Activated T-helper 1 cell treated with anti-CD3 and anti-CD28 coated beads, Interleukin-2, amount 50 U/mL, for 16 hours (primary cell): ENCODE data around the gene GBF1.
"Not testable (repeated sequence)": the region's sequence is repeated elsewhere in the genome, so short reads cannot be mapped to it uniquely, and the experiment has no call there.

Experiments used
- DNase-seq, 2 donors: peaks; one replicate each; pipeline ENCODE4 v3.0.0-alpha.2; 2020; ENCODE audit warnings: low read depth in 1 of 2, low spot score in 1 of 2

The GBF1 gene, protein sequence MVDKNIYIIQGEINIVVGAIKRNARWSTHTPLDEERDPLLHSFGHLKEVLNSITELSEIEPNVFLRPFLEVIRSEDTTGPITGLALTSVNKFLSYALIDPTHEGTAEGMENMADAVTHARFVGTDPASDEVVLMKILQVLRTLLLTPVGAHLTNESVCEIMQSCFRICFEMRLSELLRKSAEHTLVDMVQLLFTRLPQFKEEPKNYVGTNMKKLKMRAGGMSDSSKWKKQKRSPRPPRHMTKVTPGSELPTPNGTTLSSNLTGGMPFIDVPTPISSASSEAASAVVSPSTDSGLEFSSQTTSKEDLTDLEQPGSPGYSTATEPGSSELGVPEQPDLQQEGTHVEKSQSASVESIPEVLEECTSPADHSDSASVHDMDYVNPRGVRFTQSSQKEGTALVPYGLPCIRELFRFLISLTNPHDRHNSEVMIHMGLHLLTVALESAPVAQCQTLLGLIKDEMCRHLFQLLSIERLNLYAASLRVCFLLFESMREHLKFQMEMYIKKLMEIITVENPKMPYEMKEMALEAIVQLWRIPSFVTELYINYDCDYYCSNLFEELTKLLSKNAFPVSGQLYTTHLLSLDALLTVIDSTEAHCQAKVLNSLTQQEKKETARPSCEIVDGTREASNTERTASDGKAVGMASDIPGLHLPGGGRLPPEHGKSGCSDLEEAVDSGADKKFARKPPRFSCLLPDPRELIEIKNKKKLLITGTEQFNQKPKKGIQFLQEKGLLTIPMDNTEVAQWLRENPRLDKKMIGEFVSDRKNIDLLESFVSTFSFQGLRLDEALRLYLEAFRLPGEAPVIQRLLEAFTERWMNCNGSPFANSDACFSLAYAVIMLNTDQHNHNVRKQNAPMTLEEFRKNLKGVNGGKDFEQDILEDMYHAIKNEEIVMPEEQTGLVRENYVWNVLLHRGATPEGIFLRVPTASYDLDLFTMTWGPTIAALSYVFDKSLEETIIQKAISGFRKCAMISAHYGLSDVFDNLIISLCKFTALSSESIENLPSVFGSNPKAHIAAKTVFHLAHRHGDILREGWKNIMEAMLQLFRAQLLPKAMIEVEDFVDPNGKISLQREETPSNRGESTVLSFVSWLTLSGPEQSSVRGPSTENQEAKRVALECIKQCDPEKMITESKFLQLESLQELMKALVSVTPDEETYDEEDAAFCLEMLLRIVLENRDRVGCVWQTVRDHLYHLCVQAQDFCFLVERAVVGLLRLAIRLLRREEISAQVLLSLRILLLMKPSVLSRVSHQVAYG (N-terminal part only)

DNA sequence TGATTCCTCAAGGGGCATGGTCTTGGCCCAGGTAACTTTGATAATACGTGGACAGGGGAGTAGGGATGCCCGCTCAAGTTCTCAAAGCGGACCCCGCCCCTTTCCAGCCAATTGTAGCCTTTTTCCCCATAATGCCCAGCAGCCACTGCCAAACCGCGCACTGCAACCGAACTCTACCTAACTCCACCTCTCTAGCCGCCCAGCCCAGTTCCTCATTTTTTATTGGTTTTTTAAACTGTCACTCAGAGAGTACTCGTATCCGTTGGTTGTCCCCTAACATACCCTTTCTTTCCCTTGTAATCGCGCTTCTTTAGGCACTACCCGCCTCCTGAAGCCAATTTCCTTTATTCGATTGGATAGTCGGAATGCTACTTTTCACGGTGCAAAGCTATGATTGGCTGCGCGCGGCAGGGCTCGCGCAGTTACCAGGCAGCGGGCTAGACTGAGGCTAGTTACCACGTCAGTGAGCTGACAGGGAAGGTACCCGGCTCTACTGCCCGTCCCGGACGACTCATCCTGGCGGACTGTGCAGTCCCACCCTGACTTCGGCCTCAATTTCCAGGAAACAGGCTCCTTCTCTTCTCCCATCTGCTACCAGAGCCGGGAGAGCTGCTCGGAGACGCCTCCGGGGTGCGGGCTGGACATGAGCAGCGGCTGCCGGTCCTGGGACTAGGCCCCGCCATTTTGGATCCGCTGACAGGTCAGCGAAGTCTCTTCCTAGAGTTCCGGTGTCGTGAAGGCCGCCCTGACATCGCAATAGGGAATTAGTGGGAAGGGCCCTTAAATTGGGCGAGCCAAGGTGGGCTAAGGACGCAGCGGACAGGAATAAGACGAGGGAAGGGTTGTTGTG, at the start of gene GBF1:
Gene GBF1, plus strand, starts transcription at position 451 of the 850 bp plus-strand sequence. CDS start 13,407 bp downstream, outside the sequence.
- DNase-seq: peak; percentile 70 to 80

DNA sequence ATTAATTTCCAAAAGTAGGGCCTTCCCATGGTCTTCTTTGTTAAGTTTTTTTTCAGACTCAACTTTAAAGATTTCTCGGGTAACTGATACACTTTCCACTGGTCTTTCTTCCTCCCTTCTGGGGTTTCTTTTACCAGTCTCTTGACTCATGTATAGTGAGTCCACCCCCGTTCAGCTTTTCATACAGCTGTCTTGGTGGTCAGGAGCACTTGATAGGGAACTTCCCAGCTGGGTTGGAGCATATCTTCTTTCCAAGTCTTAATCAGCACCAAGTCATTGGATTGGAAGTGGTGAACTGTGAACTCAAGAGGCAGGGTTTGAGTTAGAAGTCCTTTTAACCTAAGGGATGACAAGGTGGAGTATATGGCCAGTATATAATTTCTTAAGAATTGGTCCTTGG, 48.4 kb upstream of the GBF1 start:
- DNase-seq: no peak

DNA sequence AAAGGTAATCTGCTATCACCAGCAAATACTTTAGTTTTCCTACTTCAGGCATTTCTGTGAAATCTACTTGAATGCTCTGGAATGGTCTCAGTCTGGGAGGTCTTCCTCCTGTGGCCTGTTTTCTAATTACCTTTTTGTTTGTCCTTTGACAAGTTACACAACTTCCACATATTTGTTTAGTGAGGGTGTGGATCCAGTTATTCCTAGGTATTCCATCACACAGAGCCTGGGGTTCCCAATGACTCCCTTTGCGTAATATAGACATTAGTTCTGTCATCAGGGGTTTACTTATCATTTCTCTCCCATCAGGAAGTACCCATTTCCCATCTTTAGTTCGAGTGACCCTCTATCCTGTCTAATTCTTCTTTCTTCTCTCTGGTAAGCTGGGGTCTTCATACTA, 47.3 kb upstream of the GBF1 start:
- DNase-seq: no peak

DNA sequence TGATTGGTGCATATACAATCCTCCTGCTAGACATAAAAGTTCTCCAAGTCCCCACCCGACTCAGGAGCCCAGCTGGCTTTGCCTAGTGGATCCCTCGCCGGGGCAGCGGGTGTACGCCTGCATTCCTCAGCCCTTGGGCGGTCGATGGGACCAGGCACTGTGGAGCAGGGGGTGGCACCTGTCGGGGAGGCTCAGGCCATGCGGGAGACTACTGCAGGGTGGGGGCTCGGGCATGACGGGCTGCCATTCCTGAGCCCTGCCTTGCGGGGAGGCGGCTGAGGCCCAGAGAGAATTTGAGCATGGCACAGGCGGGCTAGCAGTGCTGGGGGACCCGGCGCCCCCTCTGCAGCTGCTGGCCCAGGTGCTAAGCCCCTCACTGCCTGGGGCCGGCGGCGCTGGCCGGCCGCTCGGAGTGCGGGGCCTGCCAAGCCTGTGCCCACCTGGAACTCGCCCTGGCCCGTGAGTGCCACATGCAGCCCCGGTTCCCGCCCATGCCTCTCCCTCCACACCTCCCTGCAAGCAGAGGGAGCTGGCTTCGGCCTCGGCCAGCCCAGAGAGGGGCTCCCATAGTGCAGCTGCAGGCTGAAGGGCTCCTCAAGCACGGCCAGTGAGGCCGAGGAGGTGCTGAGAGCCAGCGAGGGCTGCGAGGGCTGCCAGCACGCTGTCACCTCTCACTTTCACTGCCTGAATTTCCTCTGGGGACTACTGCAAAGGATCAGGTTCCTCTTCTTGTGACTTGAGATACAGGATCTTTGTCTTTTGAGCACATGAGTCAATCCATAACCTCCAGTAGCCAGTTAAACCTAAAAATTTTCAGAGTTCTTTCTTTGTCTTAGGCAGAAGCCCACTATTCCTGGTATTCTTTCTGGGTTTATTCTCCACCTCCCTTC, 44.3 kb upstream of the GBF1 start:
- DNase-seq: no peak

DNA sequence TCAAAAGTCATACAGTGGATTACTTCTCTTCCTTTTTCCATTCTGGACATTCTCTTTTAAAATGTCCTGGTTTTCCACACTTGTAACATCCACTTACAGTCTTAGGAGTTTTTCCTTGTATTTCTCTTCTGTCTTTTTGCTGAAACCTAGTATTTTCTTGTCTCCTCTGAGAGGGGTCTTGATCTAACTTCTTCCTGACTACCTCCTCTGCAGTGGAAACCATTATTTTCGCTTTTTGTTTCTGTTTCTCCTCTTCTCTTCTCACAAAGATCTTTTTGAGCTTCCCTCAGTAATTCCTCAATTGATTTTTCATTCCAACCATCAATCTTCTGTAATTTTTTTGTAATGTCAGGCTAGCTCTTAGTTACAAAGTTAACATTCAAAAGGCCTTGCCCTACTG, 42.9 kb upstream of the GBF1 start:
- DNase-seq: no peak

DNA sequence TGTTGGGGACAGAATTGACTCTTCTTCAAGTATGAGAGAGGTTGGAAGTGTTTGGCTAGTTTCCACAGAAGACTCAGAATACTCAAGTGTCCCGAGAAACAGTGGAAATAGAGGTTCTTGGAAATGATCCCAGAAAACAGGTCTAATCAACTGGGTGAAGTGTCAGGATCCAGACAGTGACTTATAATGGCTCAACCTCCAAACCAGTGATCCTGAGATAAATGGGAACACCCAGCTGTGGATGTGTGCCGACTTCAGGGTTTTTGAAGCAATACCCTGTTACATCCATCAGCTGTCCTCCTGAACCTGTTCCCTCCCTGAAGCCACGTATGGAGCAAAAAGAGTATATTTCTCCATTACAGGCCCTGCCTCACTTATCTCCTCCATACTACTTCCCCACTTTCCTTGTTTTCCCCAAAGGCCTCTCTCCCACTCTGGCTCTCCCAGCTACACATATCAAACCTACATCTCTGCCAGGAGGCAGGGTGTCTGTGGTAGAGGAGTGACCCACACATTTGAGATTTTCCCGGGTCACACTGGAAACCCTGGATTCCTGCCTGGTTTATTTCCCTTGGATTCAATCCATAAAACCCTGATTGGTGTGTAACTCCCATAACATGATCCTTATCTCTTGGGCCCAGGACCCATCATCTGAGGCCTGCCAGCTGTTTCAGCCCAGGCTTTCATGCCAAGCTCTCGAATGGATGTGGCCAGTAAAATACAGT, 36.9 kb upstream of the GBF1 start:
- no peak for DNase-seq

DNA sequence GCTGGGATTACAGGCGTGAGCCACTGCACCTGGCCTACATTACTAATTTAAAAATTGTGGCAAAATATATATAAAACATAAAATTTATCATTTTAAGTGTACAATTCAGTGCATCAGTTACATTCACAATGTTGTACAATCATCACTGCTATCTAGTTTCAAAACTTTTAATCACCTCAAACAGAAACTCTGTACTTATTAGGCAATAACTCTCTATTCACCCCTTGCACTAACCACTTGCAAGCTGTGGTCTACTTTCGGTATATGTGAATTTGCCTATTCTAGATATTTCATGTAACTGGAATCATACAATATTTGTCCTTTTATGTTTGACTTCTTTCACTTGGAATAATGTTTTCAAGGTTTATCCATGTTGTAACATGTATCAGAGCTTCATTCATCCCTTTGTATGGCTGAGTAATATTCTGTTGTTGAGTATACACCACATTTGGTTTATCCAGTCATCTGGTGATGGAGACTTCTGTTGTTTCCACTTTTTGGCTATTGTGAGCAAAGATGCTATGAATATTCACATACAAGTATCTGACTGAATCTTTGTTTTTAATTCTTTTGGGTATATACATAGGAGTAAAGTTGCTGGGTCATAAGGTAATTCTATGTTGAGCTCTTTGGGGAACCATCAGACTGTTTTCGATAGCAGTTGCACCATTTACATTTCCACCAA, 33.6 kb upstream of the GBF1 start:
- DNase-seq: no peak

DNA sequence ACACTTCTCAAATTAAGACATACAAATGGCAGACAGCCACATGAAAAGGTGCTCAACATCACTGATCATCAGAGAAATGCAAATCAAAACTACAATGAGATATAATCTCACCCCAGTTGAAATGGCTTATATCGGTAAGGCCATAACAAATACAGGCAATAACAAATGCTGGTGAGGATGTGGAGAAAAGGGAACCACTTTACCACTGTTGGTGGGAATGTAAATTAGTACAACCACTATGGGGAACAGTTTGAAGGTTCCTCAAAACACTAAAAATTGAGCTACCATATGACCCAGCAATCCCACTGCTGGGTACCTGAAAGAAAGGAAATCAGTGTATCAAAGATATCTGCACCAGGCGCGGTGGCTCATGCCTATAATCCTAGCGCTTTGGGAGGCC, 31.7 kb upstream of the GBF1 start:
- not testable (repeated sequence) for DNase-seq

DNA sequence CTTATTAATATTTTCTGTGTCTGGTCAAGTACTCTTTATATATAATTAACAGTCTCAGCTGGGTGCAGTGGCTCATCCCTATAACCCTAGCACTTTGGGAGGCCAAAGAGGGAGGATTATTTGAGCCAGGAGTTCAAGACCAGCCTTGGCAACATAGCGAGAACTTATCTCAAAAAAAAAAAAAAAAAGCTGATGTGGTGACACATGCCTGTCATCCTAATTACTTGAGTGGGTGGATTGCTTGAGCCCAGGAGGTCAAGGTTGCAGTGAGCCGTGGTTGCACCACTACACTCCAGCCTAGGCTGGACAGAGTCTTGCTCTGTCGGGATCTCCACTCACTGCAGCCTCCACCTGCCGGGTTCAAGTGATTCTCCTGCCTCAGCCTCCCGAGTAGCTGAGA, 26.0 kb upstream of the GBF1 start:
- DNase-seq: no peak

DNA sequence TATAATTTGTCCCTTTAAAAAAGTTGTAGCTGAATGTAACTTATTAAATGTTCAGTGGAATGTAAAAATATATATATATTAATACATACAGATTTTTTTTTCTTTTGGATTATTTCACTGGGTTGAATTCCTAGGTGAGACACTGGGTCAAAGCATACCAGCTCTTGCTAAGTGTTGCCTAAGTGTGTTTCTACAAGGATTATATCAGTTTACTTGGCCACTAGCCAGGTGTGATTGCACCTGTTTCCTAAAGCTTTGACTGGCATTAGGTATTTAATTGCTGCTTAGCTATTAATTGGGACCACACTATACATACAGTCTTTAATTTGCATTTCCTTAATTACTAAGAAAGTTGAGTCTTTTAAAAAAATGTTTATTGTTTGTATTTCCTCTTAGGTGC, 24.7 kb upstream of the GBF1 start:
- DNase-seq: no peak

DNA sequence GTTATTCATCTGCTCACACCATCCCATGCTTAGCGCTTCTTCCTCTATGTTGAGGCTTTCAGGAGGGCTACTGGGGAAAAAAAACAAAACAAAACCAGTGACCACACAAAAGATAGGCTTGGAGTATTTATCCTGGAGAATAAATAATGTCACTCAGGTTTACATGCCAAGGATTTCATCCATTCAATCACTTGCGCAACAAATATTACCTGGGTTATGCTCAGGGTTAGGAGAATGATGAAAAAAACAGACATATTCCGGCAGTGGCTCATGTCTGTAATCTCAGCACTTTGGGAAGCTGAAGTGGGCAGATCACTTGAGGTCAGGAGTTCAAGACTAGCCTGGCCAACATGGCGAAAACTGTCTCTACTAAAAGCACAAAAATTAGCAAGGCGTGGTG, 22.5 kb upstream of the GBF1 start:
- DNase-seq: no peak

DNA sequence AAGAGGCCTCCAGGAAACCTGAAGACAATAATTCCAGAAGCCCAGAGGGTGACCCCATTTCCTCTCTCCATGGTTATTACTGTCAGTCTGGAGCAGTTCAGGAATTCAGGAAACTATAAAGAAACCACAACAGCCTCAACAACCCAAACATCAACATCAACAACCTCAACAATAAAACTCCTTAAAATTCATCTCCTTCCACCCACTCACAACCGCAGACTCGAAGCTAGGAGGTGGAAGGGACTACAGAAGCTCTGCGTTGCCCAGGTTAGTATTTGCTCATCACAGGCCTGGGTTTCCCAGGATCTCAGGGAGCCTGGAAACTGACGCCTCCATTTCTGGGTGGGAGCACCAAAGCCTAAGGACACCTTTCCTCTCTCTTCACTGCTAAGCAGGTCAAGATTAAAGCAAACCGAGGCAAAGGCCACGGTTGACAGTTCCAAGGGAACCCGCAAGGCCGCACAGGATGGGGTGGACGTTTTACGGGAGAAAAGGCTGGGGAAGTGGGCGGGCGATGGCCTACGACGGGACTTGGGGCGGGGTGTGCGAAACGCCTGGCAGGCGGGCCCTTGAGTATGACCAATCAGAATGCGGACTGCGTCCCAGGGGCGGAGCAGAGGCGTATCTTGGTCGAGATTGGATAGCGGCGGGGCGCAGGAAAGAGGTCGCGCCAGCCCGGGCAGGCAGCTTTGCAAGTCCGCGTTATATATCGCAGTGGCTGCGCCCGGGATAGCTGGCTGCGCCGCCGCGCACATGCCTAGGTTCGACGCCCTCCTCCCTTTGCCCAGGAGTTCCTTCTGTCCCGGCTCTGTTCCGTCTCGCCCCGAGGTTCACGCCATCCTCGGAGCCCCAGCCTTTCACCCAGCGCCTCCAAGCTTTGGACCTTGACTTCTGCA, 19.4 kb upstream of the GBF1 start, which contains the start of gene ELOVL3:
Gene ELOVL3, plus strand, starts transcription at position 654 of the 896 bp plus-strand sequence. CDS start 250 bp downstream, outside the sequence.
- DNase-seq: peak; percentile 67 to 73

DNA sequence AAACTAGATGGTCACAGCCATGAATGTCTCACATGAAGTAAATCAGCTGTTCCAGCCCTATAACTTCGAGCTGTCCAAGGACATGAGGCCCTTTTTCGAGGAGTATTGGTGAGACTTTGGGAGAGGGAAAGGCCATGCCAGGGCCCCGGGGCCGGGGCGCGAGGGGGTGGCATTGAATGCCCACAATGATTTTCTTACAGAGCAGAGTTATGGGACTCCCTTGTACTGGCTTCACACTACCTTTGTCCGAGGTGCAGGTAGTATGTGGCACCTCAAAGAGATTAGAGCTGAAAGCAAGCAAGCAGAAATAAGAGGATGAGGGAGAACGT, 18.8 kb upstream of the GBF1 start:
- no peak for DNase-seq

DNA sequence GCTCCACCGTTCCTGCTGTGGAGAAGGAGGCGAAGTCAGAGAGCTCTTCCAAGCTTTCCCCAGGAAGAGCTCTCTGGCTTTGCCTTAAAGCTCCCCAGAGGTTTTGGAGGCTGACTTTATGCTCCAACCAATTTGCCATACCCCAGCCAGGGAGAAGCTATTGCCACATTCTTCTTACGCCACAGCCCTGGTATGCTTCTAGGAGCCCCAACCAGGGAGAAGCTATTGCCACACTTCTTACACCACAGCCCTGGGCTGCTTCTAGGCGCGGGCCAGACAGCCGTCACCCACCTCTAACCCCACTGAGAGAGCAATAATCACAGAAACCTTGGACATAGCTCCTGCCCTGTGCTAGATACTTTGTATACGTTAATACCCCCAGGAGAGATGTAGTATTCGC, 18.3 kb upstream of the GBF1 start:
- DNase-seq: no peak

DNA sequence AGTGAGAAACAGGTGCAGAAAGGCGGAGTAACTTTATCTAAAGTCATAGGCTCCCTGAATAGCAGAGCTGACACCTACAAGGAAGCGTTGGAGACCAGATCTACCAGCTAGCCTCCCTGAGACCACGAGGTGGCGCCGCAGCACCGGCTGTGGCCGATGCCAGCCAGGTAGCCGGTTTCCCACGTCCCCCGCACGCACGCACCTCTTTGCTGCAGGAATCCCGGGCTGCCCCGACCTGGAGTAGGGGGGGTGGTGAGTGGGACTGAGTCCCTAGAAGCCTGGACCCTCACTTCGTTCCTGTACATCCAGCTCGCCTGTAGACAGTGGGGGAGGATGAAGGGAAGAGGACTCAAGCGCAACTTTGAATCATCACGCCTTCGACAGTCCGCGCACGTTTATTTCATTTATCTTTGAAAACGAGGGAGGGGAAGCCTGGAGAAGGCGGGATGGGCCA, 15.5 kb upstream of the GBF1 start:
- peak; percentile 74 to 76 for DNase-seq

DNA sequence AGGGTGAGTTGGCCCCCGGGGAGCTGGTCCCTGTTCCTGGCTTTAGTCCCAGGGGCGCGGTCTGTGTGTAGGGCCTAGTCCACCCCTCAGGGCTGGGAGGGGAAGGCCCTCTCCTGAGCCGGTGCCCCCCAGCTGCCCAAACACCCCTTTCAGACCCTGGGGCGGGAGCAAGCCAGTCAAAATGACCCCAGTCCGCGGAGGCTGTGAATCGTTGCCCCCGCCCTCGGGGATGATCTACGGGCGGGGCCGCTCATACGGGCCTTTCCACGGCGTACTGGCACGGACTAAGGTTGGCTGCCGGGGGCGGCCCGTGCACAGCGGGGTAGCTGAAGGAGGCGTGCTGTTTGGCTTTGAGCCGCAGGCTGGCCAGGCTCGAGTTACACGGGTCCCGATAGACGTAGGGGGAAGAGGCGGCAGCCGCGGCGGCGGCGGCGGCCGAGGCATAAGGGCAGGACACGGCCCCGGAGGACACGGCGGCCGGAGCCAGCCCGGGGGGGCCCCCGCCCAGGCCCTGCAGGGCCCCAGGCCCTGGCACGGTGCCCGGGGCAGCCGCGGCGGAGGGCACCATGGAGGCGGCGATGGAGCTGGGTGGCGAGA, 15.0 kb upstream of the GBF1 start:
- DNase-seq: peak in 1 of 2 donors; percentile 10

DNA sequence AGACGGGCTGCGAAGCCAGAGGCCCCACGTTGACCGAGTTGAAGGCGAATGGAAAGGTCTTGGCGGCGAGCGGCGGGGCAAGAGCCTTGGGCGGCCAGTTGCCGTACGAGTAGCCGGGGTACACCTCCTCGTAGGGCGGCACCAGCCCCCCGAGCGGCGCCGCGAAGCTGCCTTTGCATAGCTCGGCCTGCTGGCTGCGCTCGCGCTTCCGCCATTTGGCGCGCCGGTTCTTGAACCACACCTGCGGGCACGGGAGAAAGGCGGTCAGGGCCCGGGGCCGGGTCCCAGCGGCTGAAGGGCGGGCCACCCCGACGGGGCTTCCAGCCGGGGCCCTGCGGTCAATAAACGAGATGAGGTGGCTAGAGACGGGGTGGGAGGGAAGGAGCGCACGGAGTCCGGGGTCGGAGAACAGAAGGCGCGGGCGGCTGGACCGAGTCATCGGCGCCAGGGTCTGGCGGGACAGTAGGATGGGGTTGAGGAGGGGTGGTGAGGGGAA, 14.4 kb upstream of the GBF1 start:
- peak in 1 of 2 donors; percentile 28 for DNase-seq
